ENCODE results near the gene NPY4R.
"Not testable (repeated sequence)": the region's sequence is repeated elsewhere in the genome, so short reads cannot be mapped to it uniquely, and the experiment has no call there.

DNA sequence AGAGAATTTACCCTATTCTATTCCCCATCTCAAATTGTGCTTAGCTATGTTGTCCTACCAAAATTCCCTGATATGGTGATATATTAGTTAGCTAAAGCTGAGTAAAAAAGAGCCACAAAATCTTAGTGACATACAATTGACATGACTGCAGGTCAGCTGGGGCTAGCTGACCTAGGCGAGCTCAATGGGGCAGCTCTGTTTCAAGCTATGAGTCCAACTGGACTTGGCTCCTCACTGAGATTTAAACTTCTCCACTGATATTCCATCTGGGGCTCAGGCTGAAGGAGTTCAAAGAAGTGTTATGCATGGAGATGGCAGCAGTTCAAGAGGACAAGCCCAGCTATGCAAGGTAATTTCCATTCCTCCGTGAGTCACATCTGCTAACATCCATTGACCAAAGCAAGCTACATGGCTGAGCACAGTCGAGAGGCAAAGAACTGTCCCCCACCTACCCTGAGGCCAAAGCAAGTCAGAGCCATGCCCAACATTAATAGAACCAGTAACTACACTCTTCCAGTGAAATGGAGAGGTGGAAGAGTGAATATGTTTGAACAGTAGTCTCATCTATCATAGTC lies 9.1 kb upstream of the NPY4R start:
- TF ChIP-seq, protein P1, sequence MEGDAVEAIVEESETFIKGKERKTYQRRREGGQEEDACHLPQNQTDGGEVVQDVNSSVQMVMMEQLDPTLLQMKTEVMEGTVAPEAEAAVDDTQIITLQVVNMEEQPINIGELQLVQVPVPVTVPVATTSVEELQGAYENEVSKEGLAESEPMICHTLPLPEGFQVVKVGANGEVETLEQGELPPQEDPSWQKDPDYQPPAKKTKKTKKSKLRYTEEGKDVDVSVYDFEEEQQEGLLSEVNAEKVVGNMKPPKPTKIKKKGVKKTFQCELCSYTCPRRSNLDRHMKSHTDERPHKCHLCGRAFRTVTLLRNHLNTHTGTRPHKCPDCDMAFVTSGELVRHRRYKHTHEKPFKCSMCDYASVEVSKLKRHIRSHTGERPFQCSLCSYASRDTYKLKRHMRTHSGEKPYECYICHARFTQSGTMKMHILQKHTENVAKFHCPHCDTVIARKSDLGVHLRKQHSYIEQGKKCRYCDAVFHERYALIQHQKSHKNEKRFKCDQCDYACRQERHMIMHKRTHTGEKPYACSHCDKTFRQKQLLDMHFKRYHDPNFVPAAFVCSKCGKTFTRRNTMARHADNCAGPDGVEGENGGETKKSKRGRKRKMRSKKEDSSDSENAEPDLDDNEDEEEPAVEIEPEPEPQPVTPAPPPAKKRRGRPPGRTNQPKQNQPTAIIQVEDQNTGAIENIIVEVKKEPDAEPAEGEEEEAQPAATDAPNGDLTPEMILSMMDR (IDR thresholded peaks at IDR 0.05), result not testable (repeated sequence)
- TF ChIP-seq POLR2A (IDR thresholded peaks at IDR 0.05; ENCODE audit: low read depth), result not testable (repeated sequence)
